ENCODE results near the gene CXCL13.

- TF ChIP-seq CTCF (IDR thresholded peaks at IDR 0.05), result no peak
- no peak for TF ChIP-seq POLR2AphosphoS5 (IDR thresholded peaks at IDR 0.05)
- TF ChIP-seq EP300 (IDR thresholded peaks at IDR 0.05), result no peak
These were observed 14.1 kb upstream of the CXCL13 start for GRCh38 chr4:77591532-77591931.
